Lung (tissue), 12 donors: Measurements from ENCODE around the gene B4GALT6. TPM values are rescaled to one million over a fixed set of nuclear protein-coding genes. Genes with fewer than 3 reads are reported as not detected.
A peak's percentile ranks its signal among the peaks of the same experiment; 100 is the strongest.

Experiments used
- ATAC-seq: fragments of 200-7000 bp; cut with Tn5 transposase; one replicate; pipeline ENCODE4 v1.9.1; 2020; ENCODE audit warnings: moderate number of reproducible peaks; ENCODE audit not compliant: insufficient read depth, low FRiP score
- DNase-seq, 3 donors: peaks; one replicate each; pipeline ENCODE4 v3.0.0-alpha.2; 2013 to 2017
- H3K27ac ChIP-seq, 2 donors: one replicate each; pipeline ENCODE4 v1.5.1; 2013; ENCODE audit warnings: mild to moderate bottlenecking in 2 of 2, moderate library complexity in 2 of 2, control low read depth in 1 of 2, inconsistent platforms in 1 of 2, low read depth in 1 of 2, low read length in 1 of 2
- H3K27me3 ChIP-seq, 3 donors: one replicate each; pipeline ENCODE4 v1.5.1; 2013; ENCODE audit warnings: low read length in 2 of 3; ENCODE audit not compliant: control insufficient read depth in 3 of 3, insufficient read depth in 3 of 3
- H3K36me3 ChIP-seq, 4 donors: one replicate each; pipeline ENCODE4 v1.5.1; 2013; ENCODE audit warnings: low read length in 4 of 4, mild to moderate bottlenecking in 1 of 4, moderate library complexity in 1 of 4; ENCODE audit not compliant: control insufficient read depth in 4 of 4, insufficient read depth in 4 of 4
- H3K4me1 ChIP-seq, 5 donors: one replicate each; pipeline ENCODE4 v1.5.1; 2013; ENCODE audit warnings: low read length in 5 of 5, mild to moderate bottlenecking in 2 of 5, moderate library complexity in 1 of 5; ENCODE audit not compliant: control insufficient read depth in 5 of 5, insufficient read depth in 5 of 5
- H3K4me3 ChIP-seq: one replicate; pipeline ENCODE4 v1.5.1; 2013; ENCODE audit warnings: mild to moderate bottlenecking, control low read depth, moderate library complexity
- H3K9ac ChIP-seq, 2 donors: one replicate each; pipeline ENCODE4 v1.5.1; 2013; ENCODE audit warnings: low read length in 2 of 2, control low read depth in 1 of 2; ENCODE audit not compliant: insufficient read depth in 1 of 2
- H3K9me3 ChIP-seq, 4 donors: one replicate each; pipeline ENCODE4 v1.5.1; 2013; ENCODE audit warnings: low read length in 3 of 4, mild to moderate bottlenecking in 1 of 4, moderate library complexity in 1 of 4; ENCODE audit not compliant: control insufficient read depth in 4 of 4, insufficient read depth in 3 of 4
- CTCF ChIP-seq: IDR thresholded peaks from 2 replicates; pipeline ENCODE4 v1.5.1; 2012; ENCODE audit warnings: mild to moderate bottlenecking; ENCODE audit errors: control extremely low read depth, extremely low read depth
- WGBS, 2 donors: extraction: QIAGEN DNeasy Blood & Tissue Kit; methylation state at CpG; one replicate each; pipeline ENCODE4 v1.1.7; 2013; 5-methylcytosine and 5-hydroxymethylcytosine counted together
- polyA plus RNA-seq, 2 donors: library from polyadenylated mRNA; stranded (reverse); fragments of 200-250 nt; gene quantifications; one replicate each; pipeline ENCODE4 v1.2.1, GENCODE V29; 2013
- total RNA-seq, 2 donors: library from RNA; depleted of rRNA in 1 of 2; stranded (reverse); fragments of >200 nt in 1 of 2; gene quantifications; one replicate each; pipeline ENCODE4 v1.2.1, GENCODE V29; 2014 to 2021
- donor health status: control.
- donor health status: control.
- donor health status: Bipolar disorder and iron deficiency.
- donor health status: healthy.
- donor health status: DM: yes; HTN: yes; CAD: no.

B4GALT6 gene
- total and polyA plus RNA-seq, 4 donors: 0.86 to 7.5 (median 3.0) TPM

DNA sequence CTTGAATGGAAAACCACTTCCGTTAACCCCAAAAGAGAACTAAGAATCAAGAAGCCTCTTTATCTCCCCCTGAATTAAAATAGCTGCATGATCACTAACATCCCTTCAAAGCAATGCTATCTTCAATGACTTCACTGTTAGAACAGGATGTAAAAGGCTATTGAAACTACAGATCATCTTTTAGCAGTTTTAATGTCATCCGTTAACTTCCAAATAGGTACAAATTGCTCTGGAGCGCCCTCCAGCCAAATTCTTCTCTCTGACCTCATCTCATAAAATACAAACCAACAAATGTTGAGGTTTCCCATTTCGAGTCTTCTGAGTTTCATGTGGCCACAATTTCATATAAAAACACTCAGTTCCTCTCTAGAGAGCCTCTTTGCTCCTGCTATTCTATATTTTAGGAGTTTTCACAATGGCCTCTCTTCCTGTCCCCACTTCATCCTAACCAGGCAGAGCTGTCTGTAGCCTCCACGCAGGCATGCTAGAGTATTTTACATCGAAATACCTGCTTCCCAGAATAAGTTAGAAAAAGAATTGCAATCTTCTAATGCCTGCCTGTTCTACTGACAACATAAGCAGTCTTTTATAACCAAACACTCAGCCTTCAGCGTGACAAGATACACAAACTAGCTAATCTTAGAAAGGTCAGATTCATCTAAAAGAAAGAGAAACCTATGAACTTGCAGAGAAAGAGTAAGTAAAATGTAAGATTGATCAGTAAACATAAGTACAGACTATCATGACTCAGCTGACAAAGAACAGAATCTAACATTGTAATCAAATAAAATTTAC, 37.9 kb downstream of the B4GALT6 start:
- peaks cover 0 to 37% (median 3%) of the 10 kb centered on the region in 5 donors for H3K4me1 ChIP-seq
- no peak overlapping the region for H3K9ac ChIP-seq
- DNase-seq (peak in 2 of 3 donors; percentile 62 to 64), ATAC-seq (no peak)
- peaks cover 0 to 2% (median 0%) of the 10 kb centered on the region in 4 donors for H3K36me3 ChIP-seq
- no peaks in the 10 kb centered on the region for H3K9me3 ChIP-seq
- 57 to 64% methylated on average over 7 of the region's 7 CpGs for WGBS, 2 donors
- H3K27me3 ChIP-seq: no peaks in the 10 kb centered on the region
- H3K27ac ChIP-seq: no peak overlapping the region
- no peak for TF ChIP-seq CTCF
- no peak overlapping the region for H3K4me3 ChIP-seq

- H3K4me3 ChIP-seq: no peak overlapping the region
- 95 to 96% methylated on average over 4 of the region's 4 CpGs for WGBS, 2 donors
- H3K9me3 ChIP-seq: no peaks in the 10 kb centered on the region
- ATAC-seq (no peak), DNase-seq (no peak)
- peaks cover 0 to 36% (median 3%) of the 10 kb centered on the region in 5 donors for H3K4me1 ChIP-seq
- no peak overlapping the region for H3K9ac ChIP-seq
- H3K27me3 ChIP-seq: no peaks in the 10 kb centered on the region
- H3K27ac ChIP-seq: no peak overlapping the region
- peaks cover 0 to 2% (median 0%) of the 10 kb centered on the region in 4 donors for H3K36me3 ChIP-seq
- TF ChIP-seq CTCF: no peak
Observed at GRCh38 chr18:31645411-31645810, 39.0 kb downstream of the B4GALT6 start.

- no peak for ATAC-seq
- TF ChIP-seq CTCF: no peak
- peaks cover 0 to 2% (median 0%) of the 10 kb centered on the region in 4 donors for H3K36me3 ChIP-seq
- H3K4me1 ChIP-seq: peaks cover 0 to 21% (median 0%) of the 10 kb centered on the region in 5 donors
- 92 to 93% methylated on average over 4 of the region's 4 CpGs for WGBS, 2 donors
- H3K4me3 ChIP-seq: no peak overlapping the region
- H3K27ac ChIP-seq: no peak overlapping the region
- DNase-seq: no peak
- no peaks in the 10 kb centered on the region for H3K9me3 ChIP-seq
- H3K9ac ChIP-seq: no peak overlapping the region
- no peaks in the 10 kb centered on the region for H3K27me3 ChIP-seq
Observed at GRCh38 chr18:31643003-31643402, 41.4 kb downstream of the B4GALT6 start.
